WERI-Rb-1 (cell line): ENCODE measurements around the gene C13orf42.

ENCODE experiments used
- DNase-seq: peaks from one replicate; pipeline ENCODE4 v3.0.0-alpha.2; 2020
- H3K27ac ChIP-seq: fragments of 250-450 bp; sonication (Bioruptor Pico); 2 replicates; pipeline ENCODE4 v1.5.1; 2020; ENCODE audit warnings: mild to moderate bottlenecking, moderate library complexity
- H3K27me3 ChIP-seq: fragments of 250-450 bp; sonication (Bioruptor Pico); 2 replicates; pipeline ENCODE4 v1.5.1; 2021; ENCODE audit warnings: mild to moderate bottlenecking, low read depth, moderate library complexity; ENCODE audit not compliant: insufficient read depth, severe bottlenecking
- H3K36me3 ChIP-seq: fragments of 250-450 bp; sonication (Bioruptor Pico); 2 replicates; pipeline ENCODE4 v1.5.1; 2020; ENCODE audit warnings: mild to moderate bottlenecking, moderate library complexity
- H3K4me3 ChIP-seq: 2 replicates; pipeline ENCODE4 v1.5.1; 2011; ENCODE audit warnings: low read depth, mild to moderate bottlenecking, control low read depth, low read length
- H3K9me3 ChIP-seq: fragments of 250-450 bp; sonication (Bioruptor Pico); 2 replicates; pipeline ENCODE4 v1.5.1; 2021; ENCODE audit warnings: mild to moderate bottlenecking, moderate library complexity; ENCODE audit not compliant: severe bottlenecking
- TF ChIP-seq, protein P1 (sequence below): IDR thresholded peaks from 2 replicates; pipeline ENCODE4 v1.5.1; 2011; ENCODE audit warnings: low read depth, mild to moderate bottlenecking, control low read depth, inconsistent platforms, low read length

C13orf42 gene

DNA sequence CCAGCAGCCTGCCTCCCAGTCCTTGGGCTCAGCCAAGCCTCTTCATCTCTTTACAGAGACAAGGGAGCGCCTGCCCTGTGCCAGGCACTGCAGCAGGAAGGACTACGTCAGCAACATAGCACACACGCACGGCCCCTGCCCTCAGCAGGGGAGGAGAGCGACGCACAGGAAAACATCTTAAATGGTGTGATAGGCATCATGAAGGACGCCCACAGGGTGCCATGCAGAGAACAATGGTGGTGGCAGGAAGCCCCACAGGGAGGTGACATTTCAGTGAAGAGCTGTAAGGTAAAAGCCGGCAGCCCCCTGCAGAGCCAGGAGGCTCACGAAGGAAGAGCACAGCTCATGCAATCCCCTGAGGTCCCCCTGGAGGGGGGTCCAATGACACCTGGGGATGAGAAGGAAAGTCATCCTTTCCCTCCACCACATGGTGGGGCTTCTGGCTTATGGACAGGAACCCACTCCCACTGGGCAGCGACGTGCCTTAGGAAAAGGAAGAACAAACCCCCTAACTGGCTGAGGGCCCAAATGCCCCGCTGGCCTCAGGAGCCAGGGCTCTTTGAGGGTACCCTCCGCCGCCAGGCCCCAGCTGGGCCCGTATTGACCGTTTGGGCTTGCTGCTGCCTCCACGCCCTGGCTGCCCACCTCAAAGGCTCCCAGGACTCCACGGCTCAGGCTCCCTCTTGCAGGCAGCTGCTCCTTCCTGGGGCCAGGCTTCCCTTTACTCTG, 37.3 kb upstream of the C13orf42 start:
- H3K27ac ChIP-seq = peak overlapping the region; percentile 70
- H3K36me3 ChIP-seq = no peaks in the 10 kb centered on the region
- peaks cover 2% of the 10 kb centered on the region for H3K9me3 ChIP-seq
- H3K27me3 ChIP-seq = no peaks in the 10 kb centered on the region
- peak; percentile 19 for DNase-seq
- no peak overlapping the region for H3K4me3 ChIP-seq
- TF ChIP-seq, protein P1, sequence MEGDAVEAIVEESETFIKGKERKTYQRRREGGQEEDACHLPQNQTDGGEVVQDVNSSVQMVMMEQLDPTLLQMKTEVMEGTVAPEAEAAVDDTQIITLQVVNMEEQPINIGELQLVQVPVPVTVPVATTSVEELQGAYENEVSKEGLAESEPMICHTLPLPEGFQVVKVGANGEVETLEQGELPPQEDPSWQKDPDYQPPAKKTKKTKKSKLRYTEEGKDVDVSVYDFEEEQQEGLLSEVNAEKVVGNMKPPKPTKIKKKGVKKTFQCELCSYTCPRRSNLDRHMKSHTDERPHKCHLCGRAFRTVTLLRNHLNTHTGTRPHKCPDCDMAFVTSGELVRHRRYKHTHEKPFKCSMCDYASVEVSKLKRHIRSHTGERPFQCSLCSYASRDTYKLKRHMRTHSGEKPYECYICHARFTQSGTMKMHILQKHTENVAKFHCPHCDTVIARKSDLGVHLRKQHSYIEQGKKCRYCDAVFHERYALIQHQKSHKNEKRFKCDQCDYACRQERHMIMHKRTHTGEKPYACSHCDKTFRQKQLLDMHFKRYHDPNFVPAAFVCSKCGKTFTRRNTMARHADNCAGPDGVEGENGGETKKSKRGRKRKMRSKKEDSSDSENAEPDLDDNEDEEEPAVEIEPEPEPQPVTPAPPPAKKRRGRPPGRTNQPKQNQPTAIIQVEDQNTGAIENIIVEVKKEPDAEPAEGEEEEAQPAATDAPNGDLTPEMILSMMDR = no peak

DNA sequence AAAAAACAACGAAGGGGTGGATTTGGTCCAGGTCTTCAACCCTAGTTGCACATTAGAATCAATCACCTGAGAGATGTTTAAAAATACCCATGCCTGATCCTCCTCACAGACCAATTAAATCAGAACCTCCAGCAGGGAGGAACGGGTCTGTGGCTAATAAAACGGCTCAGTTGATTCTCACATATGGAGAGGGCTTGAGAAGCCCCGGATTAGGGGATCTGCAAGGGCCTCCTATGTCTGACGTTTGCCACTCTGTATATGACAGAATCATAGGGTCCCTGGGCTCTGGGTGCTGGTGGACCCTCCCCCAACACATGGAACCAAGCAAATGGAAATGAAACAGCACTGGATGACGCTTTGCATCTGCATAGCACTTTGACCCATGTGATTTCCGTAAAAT, 36.7 kb upstream of the C13orf42 start:
- no peaks in the 10 kb centered on the region for H3K36me3 ChIP-seq
- H3K27me3 ChIP-seq = no peaks in the 10 kb centered on the region
- peak; percentile 51 for DNase-seq
- H3K27ac ChIP-seq = peak overlapping the region; percentile 70
- no peak overlapping the region for H3K4me3 ChIP-seq
- H3K9me3 ChIP-seq = peaks cover 2% of the 10 kb centered on the region
- TF ChIP-seq, protein P1 = no peak

- Histone ChIP-seq H3K36me3 (no peaks in the 10 kb centered on the region), H3K27me3 (no peaks in the 10 kb centered on the region), H3K4me3 (no peak overlapping the region), H3K9me3 (peaks cover 2% of the 10 kb centered on the region), H3K27ac (no peak overlapping the region)
- TF ChIP-seq, protein P1 = no peak
- DNase-seq = no peak
Observed at GRCh38 chr13:51146667-51147066, 35.6 kb upstream of the C13orf42 start.

DNA sequence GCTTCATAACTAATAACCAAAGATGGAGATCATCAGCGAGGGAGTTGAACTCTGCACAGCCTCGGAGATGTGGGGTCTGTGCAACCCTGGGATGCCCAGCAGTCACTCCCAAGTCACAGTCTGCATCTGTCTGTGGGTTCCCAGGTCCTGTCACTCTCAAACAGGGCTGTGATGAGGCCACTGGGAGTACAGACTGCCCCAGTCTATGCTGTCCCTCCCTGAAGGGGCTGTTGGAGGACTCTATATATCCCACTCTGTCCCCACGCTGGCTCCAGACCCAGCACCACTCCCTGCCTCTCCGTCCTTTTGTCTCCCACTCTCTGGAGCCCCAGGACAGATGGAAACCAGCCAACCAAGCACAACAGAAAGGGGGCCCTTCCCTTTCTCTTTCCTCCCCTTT, 26.2 kb upstream of the C13orf42 start:
- Histone ChIP-seq H3K27me3 (no peaks in the 10 kb centered on the region), H3K27ac (no peak overlapping the region), H3K36me3 (no peaks in the 10 kb centered on the region), H3K9me3 (no peaks in the 10 kb centered on the region), H3K4me3 (no peak overlapping the region)
- TF ChIP-seq, protein P1 = no peak
- no peak for DNase-seq

GRCh38 chr13:51136276-51136980, 25.4 kb upstream of the C13orf42 start:
- Histone ChIP-seq H3K4me3 (no peak overlapping the region), H3K36me3 (no peaks in the 10 kb centered on the region), H3K27me3 (no peaks in the 10 kb centered on the region), H3K9me3 (no peaks in the 10 kb centered on the region), H3K27ac (no peak overlapping the region)
- DNase-seq = no peak
- TF ChIP-seq, protein P1 = no peak
